HepG2 (cell line): Measurements from ENCODE around the gene PLEKHG4. TPM values are rescaled to one million over a fixed set of nuclear protein-coding genes. Genes with fewer than 3 reads are reported as not detected.

ENCODE experiments used
- CREM ChIP-seq, 2 experiments: sonication (generic) in 1 of 2; formaldehyde crosslinking in 1 of 2; IDR thresholded peaks; 2 replicates each; pipeline versions ENCODE4 v1.4.0 to v1.6.1; 2016 to 2020; ENCODE audit warnings: antibody characterized with exemption in 1 of 2, mild to moderate bottlenecking in 1 of 2, missing genetic modification reagents in 1 of 2
- FLYWCH1 ChIP-seq: sonication (generic); formaldehyde crosslinking; IDR thresholded peaks from 2 replicates; pipeline ENCODE4 v1.8.1; 2023; ENCODE audit warnings: mild to moderate bottlenecking, missing genetic modification reagents
- KIAA2018 ChIP-seq: sonication (generic); formaldehyde crosslinking; IDR thresholded peaks from 2 replicates; pipeline ENCODE4 v1.5.0; 2020; ENCODE audit warnings: mild to moderate bottlenecking, missing genetic modification reagents, borderline replicate concordance
- MATR3 ChIP-seq: sonication (generic); formaldehyde crosslinking; IDR thresholded peaks from 2 replicates; pipeline ENCODE4 v1.4.0; 2020; ENCODE audit warnings: missing genetic modification reagents
- PHF20 ChIP-seq: sonication (generic); formaldehyde crosslinking; IDR thresholded peaks from 2 replicates; pipeline ENCODE4 v1.5.0; 2020; ENCODE audit warnings: mild to moderate bottlenecking, missing genetic modification reagents
- PPARG ChIP-seq: conservative IDR thresholded peaks from 2 replicates; pipeline ENCODE4 v1.6.1; 2016; ENCODE audit warnings: missing biosample characterization, missing genetic modification reagents
- SNAPC4 ChIP-seq: sonication (generic); formaldehyde crosslinking; IDR thresholded peaks from 2 replicates; pipeline ENCODE4 v1.4.0; 2020; ENCODE audit warnings: mild to moderate bottlenecking, missing genetic modification reagents
- ZBTB34 ChIP-seq: sonication (generic); formaldehyde crosslinking; IDR thresholded peaks from 2 replicates; pipeline ENCODE4 v1.8.0; 2022; ENCODE audit warnings: mild to moderate bottlenecking, missing genetic modification reagents
- ZNF629 ChIP-seq: sonication (generic); formaldehyde crosslinking; conservative IDR thresholded peaks from 2 replicates; pipeline ENCODE4 v1.5.0; 2020; ENCODE audit warnings: missing genetic modification reagents
- ZNF720 ChIP-seq: sonication (generic); formaldehyde crosslinking; IDR thresholded peaks from 2 replicates; pipeline ENCODE4 v1.4.0; 2020; ENCODE audit warnings: missing genetic modification reagents
- ZNF746 ChIP-seq: sonication (generic); formaldehyde crosslinking; IDR thresholded peaks from 2 replicates; pipeline ENCODE4 v1.8.0; 2022; ENCODE audit warnings: mild to moderate bottlenecking, missing genetic modification reagents
- ZNF776 ChIP-seq: sonication (generic); formaldehyde crosslinking; IDR thresholded peaks from 2 replicates; pipeline ENCODE4 v1.4.0; 2020; ENCODE audit warnings: mild to moderate bottlenecking, missing genetic modification reagents
- ZNF850 ChIP-seq: sonication (generic); formaldehyde crosslinking; conservative IDR thresholded peaks from 2 replicates; pipeline ENCODE4 v1.9.0; 2021; ENCODE audit warnings: mild to moderate bottlenecking, missing genetic modification reagents
- polyA plus RNA-seq, 8 experiments: library from polyadenylated mRNA; depleted of rRNA in 3 of 8; stranded (reverse) in 7 of 8; unstranded in 1 of 8; fragments of >200 nt; fragmentation: Illumina TruSeq in 4 of 8; extraction: Trizol in 4 of 8; gene quantifications; 2 replicates each; pipeline versions ENCODE4 v1.2.1 to v1.2.3, GENCODE V29; 2011 to 2016; ENCODE audit warnings: low read depth in 4 of 8, missing spikeins in 1 of 8, mixed read lengths in 1 of 8; ENCODE audit not compliant: insufficient read depth in 1 of 8
- total RNA-seq, 5 experiments: library from RNA; depleted of rRNA; stranded (reverse); fragments of >200 nt; fragmentation: Illumina TruSeq; extraction: Trizol; gene quantifications; 2 replicates each; pipeline ENCODE4 v1.2.3, GENCODE V29; 2016; ENCODE audit warnings: low read depth in 1 of 5

PLEKHG4 gene
- total and polyA plus RNA-seq, 2 of the 13 experiments (the other 11 are each of a cell fraction or from before 2014, with no cell fraction given): 7.1 to 13.6 TPM

- TF ChIP-seq KIAA2018: no peak
- peak; percentile 73; the same call in 1 of the 2 replicates for TF ChIP-seq SNAPC4
- peak; percentile 81 for TF ChIP-seq PPARG
- no peak for TF ChIP-seq MATR3 (CRISPR knock-in tag)
- no peak for TF ChIP-seq ZNF720 (CRISPR knock-in tag)
- no peak for TF ChIP-seq ZNF850
- TF ChIP-seq PHF20 (CRISPR knock-in tag): peak; percentile 81
- peak; percentile 85 for TF ChIP-seq ZNF776 (CRISPR knock-in tag)
- TF ChIP-seq ZNF746 (CRISPR knock-in tag): peak; percentile 84
- TF ChIP-seq ZNF629: 0 out of 2 replicates have a peak, but pooled peaks have one; percentile 35
- peak; percentile 75; the same call in 1 of the 2 replicates for TF ChIP-seq FLYWCH1 (CRISPR knock-in tag)
- TF ChIP-seq ZBTB34 (CRISPR knock-in tag): peak; percentile 82
- TF ChIP-seq CREM (IDR thresholded peaks at IDR 0.05): no peak
- TF ChIP-seq CREM (CRISPR knock-in tag; IDR thresholded peaks at IDR 0.05): no peak
These were observed 33.1 kb upstream of the PLEKHG4 start (continued) for GRCh38 chr16:67246081-67246755.
